CD4-positive, alpha-beta T cell treated with Interleukin-2 at 100 ng/mL for 4 hours (primary cell): ENCODE data around the gene UXS1.
"Not testable (repeated sequence)": the region's sequence is repeated elsewhere in the genome, so short reads cannot be mapped to it uniquely, and the experiment has no call there.

ENCODE experiments used
- DNase-seq: peaks from one replicate; pipeline ENCODE4 v3.0.0-alpha.2; 2020; ENCODE audit warnings: low spot score

Gene UXS1

DNA sequence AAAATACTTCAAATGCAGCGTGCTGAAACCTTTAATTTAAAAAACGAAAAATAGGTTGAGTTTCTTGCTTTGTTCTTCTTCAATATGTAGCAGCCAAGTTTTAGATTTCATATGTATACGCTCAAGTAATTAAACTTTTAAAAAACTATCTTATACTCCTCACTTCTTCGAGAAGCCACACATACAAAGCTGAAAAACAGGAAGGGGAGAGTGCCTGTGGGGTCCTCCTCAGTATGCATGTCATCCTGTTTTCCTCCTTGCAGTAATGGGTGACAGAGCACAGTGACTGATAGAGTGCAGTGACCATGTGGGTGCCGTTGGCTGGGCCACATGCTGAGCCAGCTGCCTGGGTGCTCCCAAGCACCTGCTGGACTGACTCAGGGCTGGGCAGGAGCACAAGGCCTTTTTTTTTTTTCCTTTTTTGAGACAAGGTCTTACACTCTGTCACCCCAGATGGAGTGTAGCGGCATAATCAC lies 33.3 kb downstream of the UXS1 start:
- peak; percentile 62 for DNase-seq

DNA sequence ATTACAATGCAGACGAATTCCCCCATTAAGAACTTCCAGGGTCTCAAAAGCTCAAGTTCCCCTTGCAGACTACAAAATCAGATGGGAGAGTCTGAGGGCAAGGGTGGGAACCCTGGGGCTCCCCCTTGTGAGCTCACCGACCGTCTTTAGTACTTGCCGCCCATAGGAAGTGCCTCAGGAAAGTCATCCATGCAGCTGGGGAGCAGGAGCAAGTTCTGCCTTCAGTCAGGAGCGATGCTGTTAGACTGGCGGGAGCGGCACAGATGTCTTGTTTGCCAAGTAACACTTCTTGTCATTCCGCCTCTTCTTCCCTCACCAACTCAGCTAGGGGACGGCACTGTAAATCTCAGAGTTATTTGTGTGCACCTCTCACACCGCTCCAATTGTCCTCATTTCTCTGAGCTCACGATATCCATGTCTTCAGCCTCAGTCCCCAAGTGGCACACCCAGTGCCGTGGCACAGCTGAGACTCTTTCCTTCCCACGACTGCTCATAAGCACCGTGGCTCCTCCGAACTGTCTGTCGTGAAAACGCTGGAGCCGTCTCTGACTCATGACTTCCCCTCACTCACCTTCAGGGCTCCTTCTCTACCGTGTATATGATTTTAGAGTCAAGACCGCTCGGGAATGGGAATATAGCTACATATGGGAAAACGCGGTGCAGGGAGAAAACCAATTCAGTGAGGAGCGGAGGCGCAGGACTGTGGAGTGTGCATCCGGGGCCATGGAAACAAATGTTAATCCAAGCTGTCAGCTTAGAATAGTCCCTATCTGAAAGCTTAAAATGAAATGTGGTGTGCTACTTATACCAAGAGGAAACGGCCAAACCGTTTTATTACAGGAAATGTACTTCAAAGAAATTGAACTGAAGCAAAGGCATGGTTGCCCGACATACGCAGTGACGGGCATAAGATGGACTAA lies 34.0 kb downstream of the UXS1 start:
- DNase-seq = peak; percentile 73

DNA sequence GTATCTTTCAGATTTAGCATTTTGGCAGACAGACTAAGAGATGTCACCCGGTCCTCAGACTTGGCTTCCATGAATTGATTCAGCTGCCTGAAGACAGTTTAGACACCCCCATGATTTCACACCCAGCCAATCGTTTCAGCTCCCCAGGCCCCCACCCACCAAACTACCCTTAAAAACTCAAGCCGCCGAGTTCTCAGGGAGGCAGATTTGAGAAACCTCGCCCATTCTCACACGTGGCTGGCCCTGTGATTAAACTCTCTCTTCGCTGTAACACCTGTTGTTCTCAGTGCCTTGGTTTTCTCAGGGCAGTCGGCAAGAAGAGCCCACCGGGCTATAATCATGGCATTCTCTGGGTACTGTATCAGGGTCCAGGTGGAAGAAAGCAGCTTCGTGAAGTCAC lies 35.2 kb downstream of the UXS1 start:
- peak; percentile 76 for DNase-seq

DNA sequence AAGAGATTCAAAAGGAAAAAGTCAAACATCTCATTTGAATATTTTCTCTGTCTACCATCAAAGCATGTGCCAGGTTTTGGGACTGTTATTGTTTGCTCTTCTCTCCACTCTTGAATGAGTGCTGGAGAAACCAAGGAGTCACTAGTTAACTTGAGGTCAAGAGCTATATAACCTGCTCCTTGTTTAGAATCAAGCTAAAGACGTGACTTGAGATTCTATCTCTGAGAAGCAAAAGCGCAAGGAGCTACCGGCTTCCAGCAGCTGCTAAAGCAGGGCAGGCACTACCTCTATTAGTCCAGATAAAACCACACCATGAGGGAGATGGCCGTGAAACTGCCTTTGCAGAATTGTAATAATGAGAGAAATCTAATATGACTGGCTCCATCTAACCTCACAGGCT lies 36.0 kb downstream of the UXS1 start:
- DNase-seq = no peak

DNA sequence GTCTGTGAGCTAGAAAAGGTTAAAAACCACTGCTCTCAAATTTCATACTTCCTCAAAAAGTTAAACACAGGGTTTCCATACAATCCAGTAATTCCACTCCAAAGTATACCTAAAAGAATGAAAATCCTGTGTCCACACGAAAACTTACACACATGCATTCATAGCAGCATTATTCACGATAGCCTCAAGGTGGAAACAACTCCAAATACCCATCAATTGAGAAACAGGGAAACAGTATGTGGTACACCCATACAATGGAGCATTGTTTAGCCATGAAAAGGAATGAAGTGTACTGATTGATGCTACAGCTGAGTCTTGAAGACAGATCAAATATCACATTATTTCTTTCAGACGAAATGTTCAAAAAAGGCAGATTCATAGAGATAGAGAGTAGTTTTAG lies 36.7 kb downstream of the UXS1 start:
- no peak for DNase-seq

DNA sequence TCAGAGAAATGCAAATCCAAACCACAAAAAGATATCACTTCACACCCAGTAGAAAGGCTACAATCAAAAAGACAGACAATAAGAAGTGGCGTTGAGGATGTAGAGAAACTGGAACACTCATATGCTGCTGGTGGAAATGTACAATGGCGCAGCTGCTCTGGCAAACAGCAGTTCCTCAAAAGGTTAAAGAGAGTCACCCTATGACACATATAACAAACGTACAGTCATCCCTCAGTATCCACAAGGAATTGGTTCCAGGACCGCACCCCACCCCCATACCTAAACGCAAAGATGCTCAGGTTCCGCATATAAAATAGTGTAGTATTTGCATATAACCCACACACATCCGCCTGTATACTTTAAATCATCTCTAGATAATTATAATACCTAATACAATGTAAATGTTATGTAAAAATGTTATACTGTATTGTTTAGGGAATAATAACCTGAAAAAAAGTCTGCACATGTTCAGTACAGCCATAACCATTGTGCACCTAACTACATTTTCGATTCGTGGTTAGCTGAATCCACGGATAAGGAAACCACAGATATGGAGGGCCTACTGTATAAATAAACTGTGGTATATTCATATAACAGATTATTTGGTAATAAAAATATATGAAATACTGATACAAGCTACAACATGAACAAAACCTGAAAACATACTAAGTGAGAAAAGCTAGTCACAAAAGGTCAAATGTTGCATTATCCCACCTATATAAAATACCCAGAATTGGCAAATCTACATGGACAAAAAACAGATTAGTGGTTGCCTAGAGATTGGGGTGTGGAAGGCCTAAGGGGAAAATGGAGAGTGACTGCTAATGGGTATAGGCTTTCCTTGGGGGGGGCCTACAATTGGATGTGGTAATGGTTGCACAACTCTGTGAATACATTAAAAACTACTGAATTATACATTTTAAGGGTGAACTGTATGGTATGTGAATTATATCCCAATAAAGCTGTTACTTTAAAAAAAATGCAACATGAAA lies 37.5 kb downstream of the UXS1 start:
- no peak for DNase-seq

DNA sequence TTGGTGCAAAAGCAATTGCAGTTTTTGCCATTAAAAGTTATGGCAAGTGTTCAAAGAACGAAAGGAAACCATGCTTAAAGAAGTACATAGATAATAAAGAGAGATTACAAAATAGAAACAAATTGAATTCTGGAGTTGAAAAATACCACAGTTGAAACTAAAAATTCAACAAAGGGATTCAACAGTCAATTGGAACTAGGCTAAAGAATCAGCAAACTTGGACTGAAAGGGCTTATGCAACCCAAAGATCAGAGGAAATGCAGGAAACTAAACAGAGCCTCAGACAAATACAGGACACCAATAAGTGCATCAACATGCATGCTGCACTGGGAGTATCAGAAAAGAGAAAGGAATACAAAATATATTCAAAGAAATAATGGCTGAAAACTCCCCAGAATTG lies 40.3 kb downstream of the UXS1 start:
- DNase-seq = no peak

DNA sequence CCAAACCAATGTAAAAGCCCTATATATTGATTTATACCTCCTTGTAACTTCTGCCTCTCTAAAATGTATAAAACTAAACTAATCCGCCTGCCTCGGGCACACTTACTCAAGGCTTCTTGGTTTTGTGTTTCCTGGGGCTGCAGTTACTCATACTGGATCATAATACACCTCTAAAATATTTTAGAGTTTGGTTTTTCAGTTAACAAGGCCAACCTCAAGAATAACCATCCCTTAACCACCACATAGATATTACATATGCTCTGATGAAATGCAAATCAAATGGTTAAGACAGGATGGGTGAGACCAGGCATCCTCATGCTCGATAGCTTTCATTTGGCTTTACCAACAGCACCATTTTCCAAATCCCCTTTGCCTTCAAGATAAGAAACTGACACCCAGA lies 46.4 kb downstream of the UXS1 start:
- peak; percentile 49 for DNase-seq

DNA sequence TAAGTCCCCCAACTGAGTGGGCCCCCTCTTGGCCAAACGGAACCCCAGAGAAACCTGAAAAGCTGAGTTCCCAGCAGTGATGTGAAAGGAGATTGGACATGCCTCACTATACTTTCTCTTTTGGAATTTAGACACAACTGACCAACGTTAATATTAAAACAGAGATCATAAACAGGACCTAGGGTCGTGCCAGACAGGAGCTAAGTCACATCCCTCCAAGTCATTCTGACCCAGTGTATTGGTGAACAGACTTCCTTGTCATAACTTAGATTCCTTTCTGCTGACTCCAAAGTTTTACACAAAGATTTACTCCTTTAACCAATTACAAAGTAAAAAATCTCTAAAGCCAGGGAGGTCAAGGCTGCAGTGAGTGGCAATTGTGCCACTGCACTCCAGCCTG lies 46.9 kb downstream of the UXS1 start:
- DNase-seq = no peak

DNA sequence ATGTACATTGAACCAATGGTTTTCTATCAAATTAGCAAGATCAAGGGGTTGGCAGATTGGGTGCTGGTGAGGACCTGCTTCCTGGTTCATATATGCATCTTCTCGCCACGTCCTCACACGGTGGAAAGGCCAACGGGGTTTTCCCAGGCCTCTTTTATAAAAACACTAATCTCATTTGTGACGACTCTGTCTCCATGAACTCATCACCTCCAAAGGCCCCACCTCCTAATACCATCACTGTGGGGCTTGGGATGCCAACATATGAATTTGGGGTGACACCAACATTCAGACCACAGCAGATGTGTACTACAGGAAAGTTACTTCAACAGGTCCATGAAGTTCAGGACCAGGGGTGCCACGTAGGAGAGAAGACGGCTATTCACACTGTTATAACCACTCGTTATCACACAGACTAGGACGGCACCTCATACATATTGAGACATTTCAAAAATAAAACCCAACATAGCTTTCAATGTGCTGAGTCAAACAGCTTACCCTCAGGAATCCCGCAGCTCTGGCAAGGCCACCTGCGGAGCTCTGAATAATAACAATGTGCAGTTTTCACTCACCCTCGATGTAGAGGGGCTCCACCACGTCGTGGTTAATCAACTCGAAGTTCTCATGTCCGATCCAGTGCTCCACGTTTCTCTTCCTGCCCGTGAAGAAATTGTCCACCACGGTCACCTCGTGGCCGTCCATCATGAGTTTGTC lies 49.3 kb downstream of the UXS1 start:
- peak; percentile 64 for DNase-seq

DNA sequence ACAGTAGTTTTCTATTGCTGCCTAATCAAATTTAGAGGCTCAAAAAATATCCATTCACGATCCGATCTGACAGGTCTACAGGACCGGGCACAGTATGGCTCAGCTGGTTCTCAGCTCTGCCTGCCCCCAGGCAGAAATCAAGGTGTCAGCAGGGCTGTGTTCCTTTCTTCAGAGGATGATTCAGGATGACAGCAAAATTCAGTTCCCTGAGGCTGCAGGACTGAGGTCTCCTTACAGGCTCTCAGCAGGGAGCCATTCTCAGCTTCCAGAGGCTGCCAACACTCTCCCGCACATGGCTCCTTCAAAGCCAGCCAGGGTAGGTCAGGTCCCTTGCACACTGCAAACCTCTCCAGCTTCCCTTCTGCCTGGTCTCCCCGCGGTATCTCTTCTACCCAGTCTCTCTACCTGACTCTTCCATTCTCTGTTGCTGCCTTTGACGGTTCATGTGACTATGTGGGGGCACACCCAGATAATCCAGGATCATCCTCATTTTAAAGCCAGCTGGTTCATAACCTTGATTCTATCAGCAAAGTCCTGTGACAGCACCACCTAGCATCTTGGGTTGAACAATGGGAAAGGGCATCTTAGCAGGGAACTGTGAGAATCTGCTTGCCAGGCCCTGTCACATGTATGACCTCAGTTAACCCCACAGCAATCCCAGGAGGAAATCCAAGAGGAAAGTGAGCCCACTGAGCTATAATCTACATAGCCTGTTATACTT lies 50.4 kb downstream of the UXS1 start:
- no peak for DNase-seq

DNA sequence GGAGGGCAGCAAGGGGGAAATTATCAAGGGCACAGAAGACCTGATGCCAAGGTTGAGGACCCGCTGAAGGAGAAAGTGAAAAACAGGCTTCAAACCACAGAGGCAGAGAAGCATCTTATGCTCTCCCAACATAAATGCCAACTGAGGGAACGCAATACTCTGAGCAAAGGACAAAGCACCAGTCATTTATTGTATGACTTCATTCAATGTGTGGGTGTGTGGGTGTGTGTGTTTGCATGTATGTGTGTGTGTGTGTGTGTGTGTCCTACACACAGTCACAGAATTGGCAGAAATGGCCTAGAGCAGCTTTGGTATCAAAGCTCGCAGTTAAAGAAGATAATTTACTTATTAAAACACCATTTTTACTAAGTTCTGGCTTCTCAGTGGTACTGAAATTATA lies 51.4 kb downstream of the UXS1 start:
- no peak for DNase-seq

DNA sequence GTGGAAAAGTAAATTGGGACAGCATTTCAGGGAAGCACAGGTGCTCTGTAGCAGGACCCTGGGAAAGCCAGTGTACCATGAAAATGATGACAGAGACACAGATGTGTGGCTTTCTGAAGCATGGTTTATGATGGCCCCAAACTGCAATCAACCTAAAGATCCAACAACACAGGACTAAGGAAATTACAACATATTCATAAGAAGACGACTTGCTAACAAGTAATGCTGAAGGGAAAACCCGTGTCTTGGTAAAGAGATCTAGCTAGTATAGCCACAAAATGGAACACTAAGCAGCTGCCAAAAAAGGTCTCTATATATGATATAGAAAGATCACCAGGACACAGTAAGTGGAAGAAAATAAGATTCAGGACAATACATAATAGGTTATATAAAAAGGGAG lies 53.2 kb downstream of the UXS1 start:
- no peak for DNase-seq

DNA sequence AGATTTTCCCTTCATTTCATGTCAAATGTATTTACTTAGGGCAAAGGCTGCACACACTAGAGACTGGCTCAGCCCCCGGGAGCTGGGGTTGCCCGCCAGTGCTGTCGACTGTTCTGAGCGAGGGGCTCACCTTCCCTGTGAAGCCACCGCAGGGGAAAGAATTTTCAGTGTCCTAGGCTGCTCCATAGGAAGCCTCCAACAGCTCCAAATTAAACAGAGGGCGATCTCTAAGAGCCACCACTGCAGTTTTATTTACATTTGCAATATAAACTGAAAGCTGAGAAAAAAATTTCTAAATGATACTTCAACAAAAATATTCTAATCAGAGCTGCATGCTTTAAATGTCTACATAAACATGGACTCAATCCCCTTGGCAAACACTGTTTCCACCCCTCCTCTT lies 54.0 kb downstream of the UXS1 start:
- DNase-seq = no peak

DNA sequence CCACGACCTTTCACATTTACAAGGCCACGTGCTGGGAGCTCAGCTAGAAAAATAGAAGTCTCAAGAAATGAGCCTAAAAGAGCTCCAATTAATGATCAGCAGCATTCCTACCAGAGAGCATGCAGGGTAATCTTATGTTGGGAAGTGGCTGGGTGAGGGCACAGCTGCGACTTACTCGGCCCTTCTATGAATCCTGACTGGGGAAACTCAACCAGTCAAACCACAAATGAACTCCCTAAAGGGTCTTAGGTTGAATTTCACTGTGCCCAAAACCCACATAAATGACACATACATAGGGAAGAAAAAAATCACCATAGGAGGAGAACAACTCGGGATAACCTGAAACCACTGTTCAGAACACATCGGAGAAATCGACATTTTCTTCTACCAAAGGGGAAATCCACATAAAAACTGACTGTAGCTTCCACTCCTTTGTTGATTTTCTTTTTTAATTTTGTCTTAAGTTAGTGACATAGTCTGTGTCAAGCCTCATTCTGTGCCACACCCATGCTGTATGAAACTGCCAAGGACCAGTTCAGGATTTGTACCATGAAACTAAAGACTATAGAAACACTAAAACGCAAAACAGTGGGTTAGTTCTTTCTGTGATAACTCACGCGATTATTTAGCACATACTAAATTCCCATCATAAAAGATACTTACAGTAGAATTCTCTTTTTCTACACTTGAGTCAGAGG lies 54.7 kb downstream of the UXS1 start:
- no peak for DNase-seq

DNA sequence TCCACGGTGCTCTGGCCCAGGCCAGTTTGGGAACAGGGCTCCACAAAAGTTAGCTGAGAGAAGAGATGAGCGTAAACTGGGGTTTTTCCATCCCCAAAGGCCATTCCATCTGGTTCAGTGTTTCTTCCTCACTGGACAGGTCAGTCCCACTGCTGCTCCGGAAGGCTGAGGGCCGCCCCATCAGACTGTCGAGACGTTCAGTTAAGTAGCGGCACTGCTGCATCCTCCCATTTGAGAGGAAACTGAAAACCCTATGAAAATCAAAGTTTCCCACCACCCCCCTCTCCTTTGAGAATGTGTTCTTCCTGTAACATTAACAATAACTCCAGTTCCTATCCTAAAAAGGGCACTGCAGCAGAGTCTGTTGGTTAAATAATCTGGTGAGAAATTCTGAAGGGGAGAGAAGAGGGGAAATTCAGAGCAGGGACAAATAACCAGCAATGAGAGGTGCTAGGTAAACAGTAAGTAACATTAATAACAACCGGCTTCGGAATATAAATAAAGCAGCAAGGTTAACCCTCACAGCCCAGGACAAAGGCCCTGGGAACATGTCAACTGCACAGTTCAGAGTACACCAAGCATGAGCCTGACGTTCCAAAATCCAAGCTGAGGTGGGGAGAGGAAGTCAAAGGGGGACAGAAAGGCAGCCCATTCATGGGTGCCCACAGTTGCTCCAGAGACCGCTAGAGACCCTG lies 55.4 kb downstream of the UXS1 start:
- DNase-seq = no peak

DNA sequence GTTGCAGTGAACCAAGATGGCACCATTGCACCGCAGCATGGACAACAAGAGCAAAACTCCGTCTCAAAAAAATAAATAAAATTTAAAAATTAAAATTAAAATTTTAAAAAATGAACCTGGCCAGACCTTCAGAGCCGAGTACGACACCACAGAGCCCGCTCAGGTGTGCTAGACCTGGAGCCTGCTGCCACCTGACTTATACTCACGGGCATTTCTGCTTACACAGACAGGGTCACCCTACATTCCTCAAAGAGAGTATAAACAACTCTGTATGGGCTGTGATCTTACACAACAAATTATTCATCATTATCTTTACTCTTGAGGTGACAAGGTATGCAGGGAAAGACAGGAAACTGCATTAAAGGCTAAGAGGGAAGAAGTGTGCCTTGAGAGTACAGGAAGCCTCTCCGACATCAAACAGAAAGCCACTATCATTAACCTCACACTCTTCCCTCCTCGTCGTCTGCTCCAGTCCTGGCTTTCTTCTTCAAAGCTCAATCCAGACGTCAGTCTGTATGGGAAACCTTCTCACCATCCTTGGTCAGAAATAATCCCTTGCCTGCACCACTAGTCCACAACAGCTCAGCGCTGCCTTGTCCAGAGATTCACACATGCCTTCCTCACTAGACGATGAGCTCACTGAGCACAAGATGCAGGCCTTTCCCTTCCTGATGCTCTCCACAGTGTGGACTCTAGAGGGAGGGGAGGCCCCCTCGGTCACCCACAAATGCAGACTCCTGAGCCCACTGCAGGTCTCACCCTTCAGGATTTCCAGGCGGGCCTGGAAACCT lies 56.2 kb downstream of the UXS1 start:
- DNase-seq = peak; percentile 33

DNA sequence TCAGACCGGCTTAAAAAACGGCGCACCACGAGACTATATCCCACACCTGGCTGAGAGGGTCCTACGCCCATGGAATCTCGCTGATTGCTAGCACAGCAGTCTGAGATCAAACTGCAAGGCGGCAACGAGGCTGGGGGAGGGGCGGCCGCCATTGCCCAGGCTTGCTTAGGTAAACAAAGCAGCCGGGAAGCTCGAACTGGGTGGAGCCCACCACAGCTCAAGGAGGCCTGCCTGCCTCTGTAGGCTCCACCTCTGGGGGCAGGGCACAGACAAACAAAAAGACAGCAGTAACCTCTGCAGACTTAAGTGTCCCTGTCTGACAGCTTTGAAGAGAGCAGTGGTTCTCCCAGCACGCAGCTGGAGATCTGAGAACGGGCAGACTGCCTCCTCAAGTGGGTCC lies 62.9 kb downstream of the UXS1 start:
- DNase-seq = not testable (repeated sequence)

DNA sequence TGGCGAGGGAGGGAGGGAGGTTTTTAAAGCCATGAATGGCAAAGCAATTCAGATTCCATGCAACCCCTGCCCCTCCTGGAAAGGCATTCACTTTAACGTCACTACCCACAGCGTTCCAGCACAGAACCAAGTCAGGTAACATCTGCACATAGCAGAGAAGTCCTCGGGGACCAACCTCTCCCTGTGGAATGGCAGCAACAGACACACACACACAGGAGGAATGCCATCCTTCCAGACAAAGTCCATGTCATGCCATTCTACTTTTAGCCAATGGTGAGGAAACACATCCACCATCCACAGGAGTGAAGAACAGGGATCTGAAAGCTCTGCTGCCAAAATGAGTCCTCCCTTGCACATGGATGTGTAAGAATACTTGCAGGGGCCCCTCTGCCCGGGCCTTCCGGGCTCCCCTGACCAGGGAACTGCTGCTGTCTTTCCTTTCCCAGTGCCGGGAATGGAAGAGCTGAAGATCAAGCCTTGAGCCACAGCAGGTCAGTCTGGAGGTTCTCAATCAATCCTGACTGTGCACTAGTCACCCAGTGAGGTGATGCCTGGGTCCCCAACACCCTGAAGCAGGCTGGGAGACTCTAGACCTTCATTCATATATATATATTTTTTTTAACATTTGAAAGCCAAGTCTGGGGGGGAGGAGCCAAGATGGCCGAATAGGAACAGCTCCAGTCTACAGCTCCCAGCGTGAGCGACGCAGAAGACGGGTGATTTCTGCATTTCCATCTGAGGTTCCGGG lies 63.7 kb downstream of the UXS1 start:
- DNase-seq = no peak
